HFFc6 (cell line): ENCODE data around the gene MTCL3.

Experiments
- DNase-seq: peaks from one replicate; pipeline ENCODE4 v3.0.0-alpha.2; 2018
- H3K27ac Mint-ChIP-seq: 2 replicates; pipeline ENCODE4 v1.8.0; 2020; ENCODE audit warnings: mild to moderate bottlenecking, mixed read lengths
- H3K27me3 Mint-ChIP-seq: 2 replicates; pipeline ENCODE4 v1.8.0; 2021; ENCODE audit warnings: mild to moderate bottlenecking, moderate library complexity, mixed read lengths; ENCODE audit not compliant: insufficient read depth
- H3K36me3 Mint-ChIP-seq: 2 replicates; pipeline ENCODE4 v1.8.0; 2021; ENCODE audit warnings: low read depth, mixed read lengths
- H3K4me1 Mint-ChIP-seq: 2 replicates; pipeline ENCODE4 v1.8.0; 2020; ENCODE audit warnings: low read depth, mixed read lengths
- H3K4me3 Mint-ChIP-seq: 2 replicates; pipeline ENCODE4 v1.8.0; 2020; ENCODE audit warnings: mild to moderate bottlenecking, moderate library complexity, mixed read lengths
- H3K9me3 Mint-ChIP-seq: 2 replicates; pipeline ENCODE4 v1.8.0; 2020; ENCODE audit warnings: mild to moderate bottlenecking, mixed read lengths
- CTCF ChIP-seq: fragments of 200-600 bp; sonication (generic); IDR thresholded peaks from 2 replicates; pipeline ENCODE4 v1.5.0; 2021; ENCODE audit warnings: antibody characterized with exemption, mild to moderate bottlenecking

The MTCL3 gene

GRCh38 chr6:127515234-127515793 is 3.8 kb downstream of the MTCL3 start:
- H3K4me3 Mint-ChIP-seq: peak overlapping the region; percentile 88
- peak; percentile 16 for DNase-seq
- H3K27ac Mint-ChIP-seq: peak overlapping the region; percentile 76
- H3K9me3 Mint-ChIP-seq: no peaks in the 10 kb centered on the region
- H3K36me3 Mint-ChIP-seq: 0 out of 2 replicates have a peak, but pooled peaks cover 9% of the 10 kb centered on the region
- peaks cover 20% of the 10 kb centered on the region for H3K27me3 Mint-ChIP-seq
- H3K4me1 Mint-ChIP-seq: peaks cover 32% of the 10 kb centered on the region
- peak; percentile 53 for TF ChIP-seq CTCF

GRCh38 chr6:127514773-127515227 is 4.3 kb downstream of the MTCL3 start:
- no peak for TF ChIP-seq CTCF
- Mint-ChIP-seq H3K27me3 (peaks cover 20% of the 10 kb centered on the region), H3K4me3 (peak overlapping the region; percentile 88), H3K9me3 (no peaks in the 10 kb centered on the region), H3K4me1 (peaks cover 32% of the 10 kb centered on the region), H3K27ac (peak overlapping the region; percentile 76), H3K36me3 (0 out of 2 replicates have a peak, but pooled peaks cover 9% of the 10 kb centered on the region)
- DNase-seq: peak; percentile 16

- peaks cover 28% of the 10 kb centered on the region for H3K4me1 Mint-ChIP-seq
- DNase-seq: no peak
These were observed 4.9 kb downstream of the MTCL3 start for GRCh38 chr6:127514179-127514772.

GRCh38 chr6:127513425-127513824 is 5.7 kb downstream of the MTCL3 start:
- Mint-ChIP-seq H3K9me3 (no peaks in the 10 kb centered on the region), H3K4me3 (no peak overlapping the region), H3K27ac (no peak overlapping the region), H3K27me3 (peaks cover 14% of the 10 kb centered on the region), H3K36me3 (0 out of 2 replicates have a peak, but pooled peaks cover 9% of the 10 kb centered on the region), H3K4me1 (peaks cover 19% of the 10 kb centered on the region)
- no peak for DNase-seq
- no peak for TF ChIP-seq CTCF

More at GRCh38 chr6:127514179-127514772, 4.9 kb downstream of the MTCL3 start:
- H3K9me3 Mint-ChIP-seq: no peaks in the 10 kb centered on the region
- no peak overlapping the region for H3K27ac Mint-ChIP-seq
- H3K4me3 Mint-ChIP-seq: peak overlapping the region; percentile 88
- H3K36me3 Mint-ChIP-seq: 0 out of 2 replicates have a peak, but pooled peaks cover 9% of the 10 kb centered on the region
- H3K27me3 Mint-ChIP-seq: peaks cover 19% of the 10 kb centered on the region
- no peak for TF ChIP-seq CTCF

- H3K9me3 Mint-ChIP-seq: no peaks in the 10 kb centered on the region
- H3K27ac Mint-ChIP-seq: no peak overlapping the region
- TF ChIP-seq CTCF: no peak
- H3K4me3 Mint-ChIP-seq: no peak overlapping the region
- peaks cover 9% of the 10 kb centered on the region for H3K4me1 Mint-ChIP-seq
- peaks cover 10% of the 10 kb centered on the region for H3K27me3 Mint-ChIP-seq
- H3K36me3 Mint-ChIP-seq: 0 out of 2 replicates have a peak, but pooled peaks cover 9% of the 10 kb centered on the region
- DNase-seq: no peak
These were observed 8.3 kb downstream of the MTCL3 start for GRCh38 chr6:127510876-127511275.
